HepG2 (cell line): ENCODE measurements around the gene VCL. TPM values are rescaled to one million over a fixed set of nuclear protein-coding genes. Genes with fewer than 3 reads are reported as not detected.

Source experiments
- ATAC-seq: fragments of 200-7000 bp; cut with Tn5 transposase; 3 replicates; pipeline ENCODE4 v1.9.1; 2020; ENCODE audit warnings: mild to moderate bottlenecking, moderate library complexity
- BruUV-seq: library from RNA; stranded (reverse); fragments of 400-500 nt; replicated peaks from 2 replicates; lab custom pipeline; 2021; lab: Mats Ljungman, UMichigan
- CTCF ChIA-PET: fragments of 300-600 bp; formaldehyde crosslinking; extraction: SDS; loops from one replicate; lab custom pipeline; 2021; ENCODE audit warnings: low total read pairs, inconsistent platforms, low intra/inter-chr PET ratio; lab: Yijun Ruan, JAX
- POLR2A ChIA-PET: fragments of 350-600 bp; sonication (Branson Sonifier 250); formaldehyde crosslinking; loops from one replicate; lab custom pipeline; 2020; ENCODE audit warnings: antibody characterized with exemption, inconsistent platforms; lab: Yijun Ruan, JAX
- DNase-seq: peaks from one replicate; pipeline ENCODE4 v3.0.0-alpha.2; 2015; ENCODE audit warnings: low spot score
- FAIRE-seq: peaks from 3 replicates; lab custom pipeline; 2011; peaks lifted over from hg19 to GRCh38; lab: Jason Lieb, UNC
- H2AFZ ChIP-seq: one replicate; pipeline ENCODE4 v1.6.1; 2011; ENCODE audit warnings: low read length, inconsistent platforms
- H3K27ac ChIP-seq: fragments of 300-600 bp; 3 replicates; pipeline ENCODE4 v1.8.0; 2011; ENCODE audit warnings: mixed run types, mild to moderate bottlenecking, mixed read lengths, low read length, inconsistent platforms; ENCODE audit not compliant: insufficient read depth; ENCODE audit errors: extremely low read length
- H3K27me3 ChIP-seq, 2 experiments: fragments of 200-600 bp in 1 of 2; 2 replicates in 1 of 2; 3 replicates in 1 of 2; pipeline versions ENCODE4 v1.6.0 to v1.8.0; 2011; ENCODE audit warnings: low read length in 2 of 2, mild to moderate bottlenecking in 2 of 2, moderate library complexity in 2 of 2, inconsistent platforms in 1 of 2; ENCODE audit not compliant: insufficient read depth in 2 of 2, control insufficient read depth in 1 of 2
- H3K36me3 ChIP-seq, 2 experiments: fragments of 200-600 bp in 1 of 2; replicated peaks in 1 of 2; 2 replicates in 1 of 2; 3 replicates in 1 of 2; pipeline versions ENCODE4 v1.5.1 to v1.8.0; 2011; ENCODE audit warnings: low read length in 2 of 2, inconsistent platforms in 1 of 2; ENCODE audit not compliant: insufficient read depth in 2 of 2, control insufficient read depth in 1 of 2
- H3K4me1 ChIP-seq: 2 replicates; pipeline ENCODE4 v1.5.1; 2012; ENCODE audit warnings: low read length, inconsistent platforms; ENCODE audit not compliant: insufficient read depth
- H3K4me2 ChIP-seq: 2 replicates; pipeline ENCODE4 v1.6.0; 2011; ENCODE audit warnings: low read depth, low read length, inconsistent platforms
- H3K4me3 ChIP-seq, 3 experiments: fragments of 200-600 bp in 1 of 3; sonication (generic), shearing (Covaris generic) in 1 of 3; replicated peaks in 1 of 3; 2 replicates each; pipeline ENCODE4 v1.5.1; 2011 to 2016; ENCODE audit warnings: low read length in 3 of 3, inconsistent platforms in 2 of 3, low read depth in 2 of 3, mild to moderate bottlenecking in 2 of 3, control low read depth in 1 of 3, mixed read lengths in 1 of 3; ENCODE audit not compliant: insufficient read depth in 1 of 3
- H3K79me2 ChIP-seq: one replicate; pipeline ENCODE4 v1.6.1; 2011; ENCODE audit warnings: low read length, inconsistent platforms; ENCODE audit not compliant: insufficient read depth
- H3K9ac ChIP-seq: 2 replicates; pipeline ENCODE4 v1.6.0; 2011; ENCODE audit warnings: mild to moderate bottlenecking, low read depth, low read length, inconsistent platforms; ENCODE audit not compliant: insufficient read depth
- H3K9me3 ChIP-seq: 2 replicates; pipeline ENCODE4 v1.5.1; 2012; ENCODE audit warnings: mild to moderate bottlenecking, low read length
- H4K20me1 ChIP-seq: 2 replicates; pipeline ENCODE4 v1.6.0; 2011; ENCODE audit warnings: inconsistent platforms, mild to moderate bottlenecking, low read length, moderate library complexity; ENCODE audit not compliant: insufficient read depth
- CBX1 ChIP-seq: IDR thresholded peaks from one replicate; pipeline ENCODE4 v1.6.1; 2016; ENCODE audit warnings: antibody characterized with exemption, low read depth
- MAFK ChIP-seq, 2 experiments: IDR thresholded peaks in 1 of 2; conservative IDR thresholded peaks in 1 of 2; 2 replicates each; pipeline ENCODE4 v1.6.1; 2011; ENCODE audit warnings: improper control_type of control experiment in 2 of 2, low read length in 2 of 2
- ZNF317 ChIP-seq: sonication (generic); formaldehyde crosslinking; IDR thresholded peaks from 2 replicates; pipeline ENCODE4 v1.5.0; 2020; ENCODE audit warnings: mild to moderate bottlenecking, missing genetic modification reagents
- ZNF329 ChIP-seq: sonication (generic); formaldehyde crosslinking; IDR thresholded peaks from 2 replicates; pipeline ENCODE4 v1.9.0; 2021; ENCODE audit warnings: low read depth, mild to moderate bottlenecking, missing genetic modification reagents
- ZNF431 ChIP-seq: sonication (generic); formaldehyde crosslinking; IDR thresholded peaks from 2 replicates; pipeline ENCODE4 v1.9.0; 2022; ENCODE audit warnings: missing genetic modification reagents, low read depth, mild to moderate bottlenecking, borderline replicate concordance
- ZNF7 ChIP-seq: IDR thresholded peaks from 2 replicates; pipeline ENCODE4 v1.6.1; 2016; ENCODE audit warnings: missing biosample characterization, missing genetic modification reagents
- WGBS: methylation state at CpG from one replicate; pipeline ENCODE4 v1.1.6; 2017; ENCODE audit warnings: low lambda C conversion rate; 5-methylcytosine and 5-hydroxymethylcytosine counted together
- in situ Hi-C: cut with HindIII; loops from 2 replicates; pipeline ENCODE4 v1.10.0; 2017; ENCODE audit warnings: low pct_unique_long_range_greater_than_20kb; ENCODE audit not compliant: extremely low pct_ligation_motif_present
- intact Hi-C: fragments of 100-400 bp; cut with micrococcal nuclease; formaldehyde crosslinking; loops from one replicate; pipeline ENCODE4 v1.10.0; 2022; ENCODE audit not compliant: unreplicated experiment
- polyA plus RNA-seq, 8 experiments: library from polyadenylated mRNA; depleted of rRNA in 3 of 8; stranded (reverse) in 7 of 8; unstranded in 1 of 8; fragments of >200 nt; fragmentation: Illumina TruSeq in 4 of 8; extraction: Trizol in 4 of 8; gene quantifications; 2 replicates each; pipeline versions ENCODE4 v1.2.1 to v1.2.3, GENCODE V29; 2011 to 2016; ENCODE audit warnings: low read depth in 4 of 8, missing spikeins in 1 of 8, mixed read lengths in 1 of 8; ENCODE audit not compliant: insufficient read depth in 1 of 8
- total RNA-seq, 5 experiments: library from RNA; depleted of rRNA; stranded (reverse); fragments of >200 nt; fragmentation: Illumina TruSeq; extraction: Trizol; gene quantifications; 2 replicates each; pipeline ENCODE4 v1.2.3, GENCODE V29; 2016; ENCODE audit warnings: low read depth in 1 of 5
- TF ChIP-seq, protein P1 (sequence below): sonication (generic); formaldehyde crosslinking; IDR thresholded peaks from 2 replicates; pipeline ENCODE4 v1.8.1; 2022; ENCODE audit warnings: mild to moderate bottlenecking, missing genetic modification reagents

The VCL gene
- total and polyA plus RNA-seq, 2 of the 13 experiments (the other 11 are each of a cell fraction or from before 2014, with no cell fraction given), result 17.3 to 26.9 TPM

GRCh38 chr10:74079936-74080590 is 82.1 kb downstream of the VCL start:
- no peak overlapping the region for H3K9ac ChIP-seq
- no TSS peak for BruUV-seq
- no peaks in the 10 kb centered on the region for H3K9me3 ChIP-seq
- no peaks in the 10 kb centered on the region for H4K20me1 ChIP-seq
- no peak for ATAC-seq
- no peak overlapping the region for H2AFZ ChIP-seq
- ChIA-PET CTCF (interaction anchor here (2.4 kb wide), 1 partner anchor 194 kb away, joined by 14 read pairs; no protein-coding TSS in a partner anchor), POLR2A (no interaction called here)
- no peak for FAIRE-seq
- TF ChIP-seq ZNF329 (CRISPR knock-in tag), result no peak
- TF ChIP-seq CBX1, result no peak
- no peak for TF ChIP-seq ZNF317 (CRISPR knock-in tag)
- TF ChIP-seq, protein P1, sequence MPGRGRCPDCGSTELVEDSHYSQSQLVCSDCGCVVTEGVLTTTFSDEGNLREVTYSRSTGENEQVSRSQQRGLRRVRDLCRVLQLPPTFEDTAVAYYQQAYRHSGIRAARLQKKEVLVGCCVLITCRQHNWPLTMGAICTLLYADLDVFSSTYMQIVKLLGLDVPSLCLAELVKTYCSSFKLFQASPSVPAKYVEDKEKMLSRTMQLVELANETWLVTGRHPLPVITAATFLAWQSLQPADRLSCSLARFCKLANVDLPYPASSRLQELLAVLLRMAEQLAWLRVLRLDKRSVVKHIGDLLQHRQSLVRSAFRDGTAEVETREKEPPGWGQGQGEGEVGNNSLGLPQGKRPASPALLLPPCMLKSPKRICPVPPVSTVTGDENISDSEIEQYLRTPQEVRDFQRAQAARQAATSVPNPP (CRISPR knock-in tag), result no peak
- TF ChIP-seq ZNF431, result no peak
- TF ChIP-seq ZNF7, result no peak
- peak; percentile 25 to 45; a peak in 1 of 4 replicates for TF ChIP-seq MAFK (conservative IDR thresholded peaks at IDR 0.05 in 1 of 2, IDR thresholded peaks at IDR 0.05 in 1 of 2; ENCODE audit: low read length in 2 of 2)
- intact Hi-C loops (loop anchor here (2.0 to 10.0 kb wide), 2 partner anchors 135 to 193 kb away; no protein-coding TSS in a partner anchor), in situ Hi-C loops (loop anchor here (5.0 kb wide), 1 partner anchor 193 kb away; no protein-coding TSS in a partner anchor)
- no peaks in the 10 kb centered on the region for H3K27me3 ChIP-seq
- no peak for DNase-seq
- no peaks in the 10 kb centered on the region for H3K79me2 ChIP-seq
- no peak overlapping the region for H3K4me2 ChIP-seq
- H3K27ac ChIP-seq, result no peak overlapping the region
- no peaks in the 10 kb centered on the region for H3K4me1 ChIP-seq
- H3K4me3 ChIP-seq, result no peak overlapping the region
- 93% methylated on average over 2 of the region's 2 CpGs for WGBS
- peaks cover 1 to 17% of the 10 kb centered on the region in 2 experiments; a peak in 2 of 5 replicates for H3K36me3 ChIP-seq
